ENCODE results near the gene LPP. TPM values are rescaled to one million over a fixed set of nuclear protein-coding genes. Genes with fewer than 3 reads are reported as not detected.

LPP gene
- total and polyA plus RNA-seq, 2 of the 13 experiments (the other 11 are each of a cell fraction or from before 2014, with no cell fraction given), result 19.2 to 29.9 TPM

DNA sequence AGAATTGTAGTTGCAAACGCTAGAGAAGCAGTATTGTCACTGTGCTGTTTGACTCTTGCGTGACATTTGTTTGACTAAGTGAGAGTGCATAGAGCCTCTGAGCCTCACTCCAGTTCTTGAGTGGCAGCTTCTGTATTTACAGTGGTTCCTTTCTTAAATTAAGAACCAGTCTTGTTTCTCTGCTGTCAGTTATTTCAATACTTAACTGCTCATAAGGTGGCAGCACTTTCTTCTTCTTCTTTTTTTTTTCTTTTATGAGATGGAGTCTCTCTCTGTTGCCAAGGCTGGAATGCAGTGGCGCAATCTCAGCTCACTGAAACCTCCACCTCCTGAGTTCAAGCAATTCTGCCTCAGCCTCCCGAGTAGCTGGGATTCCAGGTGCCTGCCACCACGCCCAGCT, 372.1 kb downstream of the LPP start:
- Histone ChIP-seq H4K20me1 (ENCODE audit: insufficient read depth, low read length) (no peaks in the 10 kb centered on the region), H3K27ac (ENCODE audit: extremely low read length, insufficient read depth, low read length) (peak overlapping the region; percentile 20), H3K79me2 (ENCODE audit: insufficient read depth, low read length) (no peaks in the 10 kb centered on the region), H3K4me2 (ENCODE audit: low read depth, low read length) (no peak overlapping the region), H3K9me3 (ENCODE audit: low read length) (no peaks in the 10 kb centered on the region), H3K9ac (ENCODE audit: insufficient read depth, low read depth, low read length) (no peak overlapping the region), H3K36me3 (replicated peaks in 1 of 2; ENCODE audit: control insufficient read depth in 1 of 2, insufficient read depth in 2 of 2, low read length in 2 of 2) (peaks cover 3 to 9% of the 10 kb centered on the region in 2 experiments), H3K27me3 (ENCODE audit: control insufficient read depth in 1 of 2, insufficient read depth in 2 of 2, low read length in 2 of 2) (no peaks in the 10 kb centered on the region), H2AFZ (ENCODE audit: low read length) (no peak overlapping the region), H3K4me3 (replicated peaks in 1 of 3; ENCODE audit: insufficient read depth in 1 of 3, low read depth in 2 of 3, low read length in 3 of 3) (no peak overlapping the region), H3K4me1 (ENCODE audit: insufficient read depth, low read length) (peaks cover 13% of the 10 kb centered on the region; the same call in 1 of the 2 replicates)
- ChIA-PET POLR2A (interaction anchor here (1.0 kb wide), 1 partner anchor 220 kb away, joined by 3 read pairs; no protein-coding TSS in a partner anchor), CTCF (ENCODE audit: low intra/inter-chr PET ratio, low total read pairs) (no interaction called here)
- BruUV-seq (replicated peaks), result no TSS peak
- intact Hi-C loops (cut with micrococcal nuclease; ENCODE audit: unreplicated experiment) (no loop called here), in situ Hi-C loops (cut with HindIII; ENCODE audit: extremely low pct_ligation_motif_present, low pct_unique_long_range_greater_than_20kb) (no loop called here)
- peak; percentile 17 for DNase-seq (ENCODE audit: low spot score)
- no peak for FAIRE-seq
- TF ChIP-seq TEAD3 (CRISPR knock-in tag; optimal IDR thresholded peaks at IDR 0.05; ENCODE audit: borderline replicate concordance), result peak; percentile 58
- 0 out of 2 replicates have a peak, but pooled peaks have one; percentile 24 for TF ChIP-seq ZNF331 (CRISPR knock-in tag; IDR thresholded peaks at IDR 0.05)
- TF ChIP-seq HNRNPK (IDR thresholded peaks at IDR 0.05; ENCODE audit: low read depth, low read length, poor library complexity, severe bottlenecking), result no peak
- peak; percentile 60; the same call in 1 of the 2 replicates for TF ChIP-seq CEBPG (CRISPR knock-in tag; IDR thresholded peaks at IDR 0.05)
- TF ChIP-seq FOXA3 (CRISPR knock-in tag; IDR thresholded peaks at IDR 0.05), result 0 out of 2 replicates have a peak, but pooled peaks have one; percentile 10
- 76% methylated on average over 5 of the region's 5 CpGs for WGBS (ENCODE audit: low lambda C conversion rate)
- peak; percentile 67 for ATAC-seq

GRCh38 chr3:188527389-188527788, 373.4 kb downstream of the LPP start:
- Histone ChIP-seq H4K20me1 (ENCODE audit: insufficient read depth, low read length) (no peaks in the 10 kb centered on the region), H3K9ac (ENCODE audit: insufficient read depth, low read depth, low read length) (no peak overlapping the region), H3K27ac (ENCODE audit: extremely low read length, insufficient read depth, low read length) (no peak overlapping the region), H3K4me1 (ENCODE audit: insufficient read depth, low read length) (peaks cover 13% of the 10 kb centered on the region; the same call in 1 of the 2 replicates), H3K27me3 (ENCODE audit: control insufficient read depth in 1 of 2, insufficient read depth in 2 of 2, low read length in 2 of 2) (no peaks in the 10 kb centered on the region), H2AFZ (ENCODE audit: low read length) (no peak overlapping the region), H3K9me3 (ENCODE audit: low read length) (no peaks in the 10 kb centered on the region), H3K4me3 (replicated peaks in 1 of 3; ENCODE audit: insufficient read depth in 1 of 3, low read depth in 2 of 3, low read length in 3 of 3) (no peak overlapping the region), H3K79me2 (ENCODE audit: insufficient read depth, low read length) (no peaks in the 10 kb centered on the region), H3K36me3 (replicated peaks in 1 of 2; ENCODE audit: control insufficient read depth in 1 of 2, insufficient read depth in 2 of 2, low read length in 2 of 2) (peaks cover 3 to 9% of the 10 kb centered on the region in 2 experiments), H3K4me2 (ENCODE audit: low read depth, low read length) (no peak overlapping the region)
- 98% methylated on average over 2 of the region's 2 CpGs for WGBS (ENCODE audit: low lambda C conversion rate)
- intact Hi-C loops (cut with micrococcal nuclease; ENCODE audit: unreplicated experiment), result no loop called here
- ChIA-PET CTCF (ENCODE audit: low intra/inter-chr PET ratio, low total read pairs) (no interaction called here), POLR2A (no interaction called here)
- no TSS peak for BruUV-seq (replicated peaks)
- no peak for FAIRE-seq
- in situ Hi-C loops (cut with HindIII; ENCODE audit: extremely low pct_ligation_motif_present, low pct_unique_long_range_greater_than_20kb), result no loop called here
- ATAC-seq, result no peak
- DNase-seq (ENCODE audit: low spot score), result no peak
- no peak for TF ChIP-seq SSRP1 (CRISPR knock-in tag; IDR thresholded peaks at IDR 0.05)
- TF ChIP-seq ZFP36L1 (CRISPR knock-in tag; IDR thresholded peaks at IDR 0.05), result no peak
- TF ChIP-seq SMAD9 (CRISPR knock-in tag; IDR thresholded peaks at IDR 0.05), result no peak
- TF ChIP-seq ZNF761 (CRISPR knock-in tag; conservative IDR thresholded peaks at IDR 0.05), result no peak
- TF ChIP-seq, protein P1, sequence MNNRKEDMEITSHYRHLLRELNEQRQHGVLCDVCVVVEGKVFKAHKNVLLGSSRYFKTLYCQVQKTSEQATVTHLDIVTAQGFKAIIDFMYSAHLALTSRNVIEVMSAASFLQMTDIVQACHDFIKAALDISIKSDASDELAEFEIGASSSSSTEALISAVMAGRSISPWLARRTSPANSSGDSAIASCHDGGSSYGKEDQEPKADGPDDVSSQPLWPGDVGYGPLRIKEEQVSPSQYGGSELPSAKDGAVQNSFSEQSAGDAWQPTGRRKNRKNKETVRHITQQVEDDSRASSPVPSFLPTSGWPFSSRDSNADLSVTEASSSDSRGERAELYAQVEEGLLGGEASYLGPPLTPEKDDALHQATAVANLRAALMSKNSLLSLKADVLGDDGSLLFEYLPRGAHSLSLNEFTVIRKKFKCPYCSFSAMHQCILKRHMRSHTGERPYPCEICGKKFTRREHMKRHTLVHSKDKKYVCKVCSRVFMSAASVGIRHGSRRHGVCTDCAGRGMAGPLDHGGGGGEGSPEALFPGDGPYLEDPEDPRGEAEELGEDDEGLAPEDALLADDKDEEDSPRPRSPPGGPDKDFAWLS (CRISPR knock-in tag; IDR thresholded peaks at IDR 0.05; ENCODE audit: borderline replicate concordance), result no peak
- TF ChIP-seq MZF1 (CRISPR knock-in tag; IDR thresholded peaks at IDR 0.05; ENCODE audit: borderline replicate concordance), result no peak
- TF ChIP-seq HNRNPH1 (optimal IDR thresholded peaks at IDR 0.05; ENCODE audit: low read depth, low read length), result no peak
- TF ChIP-seq ZNF660 (CRISPR knock-in tag; IDR thresholded peaks at IDR 0.05; ENCODE audit: borderline replicate concordance, low read depth), result no peak
- no peak for TF ChIP-seq STAG1 (CRISPR knock-in tag; IDR thresholded peaks at IDR 0.05)
- no peak for TF ChIP-seq ARID3A (IDR thresholded peaks at IDR 0.05; ENCODE audit: low read depth, low read length)
- no peak for TF ChIP-seq DRAP1 (CRISPR knock-in tag; IDR thresholded peaks at IDR 0.05)
- TF ChIP-seq ISL2 (CRISPR knock-in tag; IDR thresholded peaks at IDR 0.05), result no peak
